Body of pancreas (tissue), 4 donors: Measurements from ENCODE around the gene PPP6R3. TPM values are rescaled to one million over a fixed set of nuclear protein-coding genes. Genes with fewer than 3 reads are reported as not detected.

Experiments used
- ATAC-seq: fragments of 150-250 bp; one replicate; pipeline ENCODE4 v1.9.1; 2016
- DNase-seq, 4 donors: peaks; one replicate each; pipeline ENCODE4 v3.0.0-alpha.2; 2019
- H3K27ac ChIP-seq, 4 donors: fragments of 200-600 bp; sonication (generic); 1 replicate in 3 of 4; 2 replicates in 1 of 4; pipeline versions ENCODE4 v1.5.1 to v1.6.1; 2016 to 2019; ENCODE audit warnings: mild to moderate bottlenecking in 1 of 4, mixed read lengths in 1 of 4, moderate library complexity in 1 of 4
- H3K27me3 ChIP-seq, 2 donors: fragments of 200-600 bp; sonication (generic); one replicate each; pipeline ENCODE4 v1.6.0; 2016; ENCODE audit warnings: mild to moderate bottlenecking in 1 of 2
- H3K36me3 ChIP-seq, 2 donors: fragments of 200-600 bp; sonication (generic); replicated peaks in 1 of 2; 2 replicates each; pipeline ENCODE4 v1.5.1; 2016; ENCODE audit warnings: low read depth in 2 of 2; ENCODE audit not compliant: insufficient read depth in 1 of 2
- H3K4me1 ChIP-seq: fragments of 200-600 bp; sonication (generic); one replicate; pipeline ENCODE4 v1.6.0; 2016
- H3K4me3 ChIP-seq, 2 donors: fragments of 200-600 bp; sonication (generic); 1 replicate in 1 of 2; 2 replicates in 1 of 2; pipeline ENCODE4 v1.5.1; 2016 to 2019
- H3K9me3 ChIP-seq, 3 donors: fragments of 200-600 bp; sonication (generic); 1 replicate in 2 of 3; 2 replicates in 1 of 3; pipeline ENCODE4 v1.5.1; 2016
- CTCF ChIP-seq, 7 experiments: fragments of 450-650 bp in 4 of 7; fragments of 200-600 bp in 3 of 7; sonication (generic) in 3 of 7; IDR thresholded peaks; one replicate each; pipeline ENCODE4 v1.5.1; 2016 to 2019; ENCODE audit warnings: antibody characterized with exemption in 7 of 7
- POLR2A ChIP-seq, 3 donors: fragments of 450-650 bp; IDR thresholded peaks; one replicate each; pipeline ENCODE4 v1.6.1; 2016; ENCODE audit warnings: antibody characterized with exemption in 3 of 3, mild to moderate bottlenecking in 2 of 3
- WGBS, 2 donors: methylation state at CpG; one replicate each; pipeline ENCODE4 v1.1.5; 2017; 5-methylcytosine and 5-hydroxymethylcytosine counted together
- intact Hi-C: fragments of 100-400 bp; cut with DNase I; formaldehyde crosslinking; loops from one replicate; pipeline ENCODE4 v1.15.1; 2023
- total RNA-seq, 2 donors: library from RNA; depleted of rRNA; stranded (reverse); fragments of >200 nt; gene quantifications; one replicate each; pipeline ENCODE4 v1.1.0, GENCODE V29; 2016

Gene PPP6R3
- total RNA-seq, 2 donors from 2014 or later, result 92.9 to 94.9 TPM

GRCh38 chr11:68646832-68647231 is 186.3 kb downstream of the PPP6R3 start:
- TF ChIP-seq CTCF (IDR thresholded peaks at IDR 0.05) (no peak), POLR2A (IDR thresholded peaks at IDR 0.05) (no peak)
- H3K4me3 ChIP-seq, result no peak overlapping the region
- WGBS, 2 donors, result 80 to 94% methylated on average over 1 of the region's 1 CpG
- no peaks in the 10 kb centered on the region for H3K27me3 ChIP-seq
- H3K4me1 ChIP-seq, result no peaks in the 10 kb centered on the region
- no peak overlapping the region for H3K27ac ChIP-seq
- H3K9me3 ChIP-seq, result peaks cover 0 to 9% (median 0%) of the 10 kb centered on the region in 3 donors
- DNase-seq (no peak), ATAC-seq (no peak)
- intact Hi-C loops, result no loop called here
- H3K36me3 ChIP-seq, result no peaks in the 10 kb centered on the region

- no peaks in the 10 kb centered on the region for H3K36me3 ChIP-seq
- peaks cover 0 to 9% (median 0%) of the 10 kb centered on the region in 3 donors for H3K9me3 ChIP-seq
- TF ChIP-seq POLR2A (IDR thresholded peaks at IDR 0.05), result no peak
- TF ChIP-seq CTCF (IDR thresholded peaks at IDR 0.05), result no peak
- no peak overlapping the region for H3K4me3 ChIP-seq
- H3K27me3 ChIP-seq, result no peaks in the 10 kb centered on the region
- H3K4me1 ChIP-seq, result no peaks in the 10 kb centered on the region
- ATAC-seq, result no peak
- DNase-seq, result no peak
- H3K27ac ChIP-seq, result no peak overlapping the region
- 65 to 73% methylated on average over 25 to 38 of the region's 38 CpGs for WGBS, 2 donors
- intact Hi-C loops, result no loop called here
These were observed 189.5 kb downstream of the PPP6R3 start for GRCh38 chr11:68649851-68650555.

DNA sequence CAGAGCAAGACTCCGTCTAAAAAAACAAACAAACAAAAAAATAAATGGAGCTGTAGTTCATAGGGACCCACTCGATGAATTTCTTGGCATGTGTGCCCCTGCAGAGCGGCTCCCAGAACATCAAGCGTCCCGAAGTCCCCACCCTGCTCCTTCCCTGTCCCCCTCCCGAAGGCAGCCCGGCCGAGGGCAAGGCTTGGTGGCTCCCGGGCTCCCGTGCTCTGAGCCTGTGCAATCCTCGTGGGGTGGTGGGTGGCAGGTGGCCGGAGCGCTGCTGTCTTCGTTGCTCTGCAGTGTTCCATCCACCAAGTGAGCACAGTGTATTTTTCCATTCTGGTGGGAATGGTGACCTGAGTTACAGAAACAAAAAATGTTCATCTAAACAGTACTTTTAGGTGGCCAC is 190.2 kb downstream of the PPP6R3 start:
- DNase-seq (no peak), ATAC-seq (no peak)
- peaks cover 0 to 13% (median 0%) of the 10 kb centered on the region in 3 donors for H3K9me3 ChIP-seq
- intact Hi-C loops, result no loop called here
- no peaks in the 10 kb centered on the region for H3K4me1 ChIP-seq
- 73 to 79% methylated on average over 6 to 14 of the region's 14 CpGs for WGBS, 2 donors
- no peak overlapping the region for H3K27ac ChIP-seq
- no peaks in the 10 kb centered on the region for H3K27me3 ChIP-seq
- no peaks in the 10 kb centered on the region for H3K36me3 ChIP-seq
- TF ChIP-seq CTCF (IDR thresholded peaks at IDR 0.05) (no peak), POLR2A (IDR thresholded peaks at IDR 0.05) (no peak)
- no peak overlapping the region for H3K4me3 ChIP-seq

GRCh38 chr11:68651208-68651984 is 190.8 kb downstream of the PPP6R3 start:
- TF ChIP-seq POLR2A (IDR thresholded peaks at IDR 0.05) (no peak), CTCF (IDR thresholded peaks at IDR 0.05) (no peak)
- ATAC-seq (no peak), DNase-seq (no peak)
- Histone ChIP-seq H3K27ac (no peak overlapping the region), H3K4me3 (no peak overlapping the region), H3K36me3 (no peaks in the 10 kb centered on the region), H3K9me3 (peaks cover 0 to 7% (median 0%) of the 10 kb centered on the region in 3 donors), H3K4me1 (no peaks in the 10 kb centered on the region), H3K27me3 (no peaks in the 10 kb centered on the region)
- 41 to 52% methylated on average over 5 to 21 of the region's 22 CpGs for WGBS, 2 donors
- intact Hi-C loops, result no loop called here
